ENCODE measurements around the gene KLHL40. TPM values are rescaled to one million over a fixed set of nuclear protein-coding genes. Genes with fewer than 3 reads are reported as not detected.
A peak's percentile ranks its signal among the peaks of the same experiment; 100 is the strongest.

The KLHL40 gene
- total and polyA plus RNA-seq, 8 donors = not detected

GRCh38 chr3:42681361-42682038 is 3.8 kb upstream of the KLHL40 start:
- H3K4me3 ChIP-seq = no peak overlapping the region
- H3K27me3 ChIP-seq = peaks cover 8 to 20% of the 10 kb centered on the region in 2 donors
- no peaks in the 10 kb centered on the region for H3K9me3 ChIP-seq
- intact Hi-C loops (cut with DNase I) = no loop called here
- peaks cover 4 to 10% of the 10 kb centered on the region in 2 donors for H3K4me1 ChIP-seq
- TF ChIP-seq CTCF (IDR thresholded peaks at IDR 0.05) = no peak
- no peak overlapping the region for H3K27ac ChIP-seq
- ATAC-seq = no peak
- no peak for DNase-seq
- no peaks in the 10 kb centered on the region for H3K36me3 ChIP-seq

- TF ChIP-seq CTCF (IDR thresholded peaks at IDR 0.05) = no peak
- ATAC-seq (no peak), DNase-seq (peak in 1 of 4 donors; percentile 10)
- no peaks in the 10 kb centered on the region for H3K36me3 ChIP-seq
- peaks cover 11 to 29% of the 10 kb centered on the region in 2 donors for H3K27me3 ChIP-seq
- intact Hi-C loops (cut with DNase I) = no loop called here
- no peaks in the 10 kb centered on the region for H3K9me3 ChIP-seq
- no peak overlapping the region for H3K27ac ChIP-seq
- H3K4me3 ChIP-seq = no peak overlapping the region
- peaks cover 4 to 10% of the 10 kb centered on the region in 2 donors for H3K4me1 ChIP-seq
These were observed 2.9 kb upstream of the KLHL40 start for GRCh38 chr3:42682301-42683070.

- no peak for TF ChIP-seq CTCF (IDR thresholded peaks at IDR 0.05)
- H3K36me3 ChIP-seq = no peaks in the 10 kb centered on the region
- ATAC-seq (peak; percentile 89), DNase-seq (peak in 2 of 4 donors; percentile 35 to 61)
- no peaks in the 10 kb centered on the region for H3K9me3 ChIP-seq
- peaks cover 4 to 10% of the 10 kb centered on the region in 2 donors for H3K4me1 ChIP-seq
- no peak overlapping the region for H3K27ac ChIP-seq
- no peak overlapping the region for H3K4me3 ChIP-seq
- intact Hi-C loops (cut with DNase I) = no loop called here
- peaks cover 11 to 29% of the 10 kb centered on the region in 2 donors for H3K27me3 ChIP-seq
These were observed 1.3 kb upstream of the KLHL40 start for GRCh38 chr3:42683875-42684598.

- Histone ChIP-seq H3K36me3 (no peaks in the 10 kb centered on the region), H3K27ac (no peak overlapping the region), H3K4me3 (no peak overlapping the region), H3K27me3 (peaks cover 11 to 29% of the 10 kb centered on the region in 2 donors), H3K9me3 (no peaks in the 10 kb centered on the region), H3K4me1 (peaks cover 4 to 10% of the 10 kb centered on the region in 2 donors)
- ATAC-seq (no peak), DNase-seq (peak in 1 of 4 donors; percentile 21)
- intact Hi-C loops (cut with DNase I) = no loop called here
- no peak for TF ChIP-seq CTCF (IDR thresholded peaks at IDR 0.05)
These were observed 540 bp upstream of the KLHL40 start for GRCh38 chr3:42684632-42685362.
